ENCODE results near the gene INMT. TPM values are rescaled to one million over a fixed set of nuclear protein-coding genes. Genes with fewer than 3 reads are reported as not detected.
A peak's percentile ranks its signal among the peaks of the same experiment; 100 is the strongest.
"Not testable (repeated sequence)": the region's sequence is repeated elsewhere in the genome, so short reads cannot be mapped to it uniquely, and the experiment has no call there.

Gene INMT
- polyA plus RNA-seq, 2 of the 4 experiments (the other 2 are of a cell fraction), result not detected

DNA sequence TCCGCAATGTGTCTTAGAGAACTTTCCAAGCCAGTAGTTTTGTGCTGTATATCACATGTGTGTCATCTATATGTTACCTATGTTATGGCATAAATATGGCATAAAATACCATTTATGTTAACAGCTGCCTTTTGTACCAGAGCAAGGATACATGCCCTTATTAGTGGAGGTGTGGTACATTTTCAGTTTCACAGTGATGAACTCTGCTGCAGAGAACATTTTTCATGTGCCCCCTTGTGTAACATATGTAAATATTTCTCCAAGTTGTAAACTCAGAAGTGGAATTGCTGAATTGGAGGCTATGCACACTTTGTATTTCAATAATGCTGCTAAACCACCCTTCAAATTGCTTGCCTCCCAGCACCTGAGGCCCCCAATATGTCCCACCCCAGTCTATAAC, 37.8 kb upstream of the INMT start:
- no peak for ATAC-seq

DNA sequence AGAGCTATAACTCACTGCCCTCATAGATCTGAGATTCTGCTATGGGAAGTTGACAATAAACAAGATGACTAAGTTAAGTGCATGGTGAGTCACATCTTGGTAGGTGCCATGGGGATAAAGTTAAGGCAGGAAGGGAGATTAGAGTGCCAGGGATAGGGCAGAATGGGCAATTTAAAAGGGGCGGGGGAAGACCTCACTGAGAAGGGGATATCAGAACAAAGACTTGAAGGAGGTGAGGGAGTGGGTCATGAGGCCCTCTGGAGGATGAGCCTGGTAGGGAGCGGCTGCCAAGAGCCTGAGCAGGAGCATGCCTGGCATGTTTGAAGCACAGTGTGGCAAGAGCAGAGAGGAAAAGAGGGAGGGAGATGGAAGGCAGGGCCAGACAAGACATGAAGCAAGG, 34.8 kb upstream of the INMT start:
- CTCF ChIA-PET, result interaction anchor here (2.4 kb wide), 1 partner anchor 24 kb away, joined by 13 read pairs; no protein-coding TSS in a partner anchor
- no peak for FAIRE-seq

More for the DNA sequence above, 37.8 kb upstream of the INMT start:
- DNase-seq (ENCODE audit: low read depth in 1 of 2, low spot score in 1 of 2) (no peak), FAIRE-seq (no peak)
- Histone ChIP-seq H3K4me2 (no peak overlapping the region), H3K4me3 (no peak overlapping the region), H3K9me3 (peaks cover 25% of the 10 kb centered on the region), H3K4me1 (no peaks in the 10 kb centered on the region), H3K27ac (no peak overlapping the region)
- POLR2A ChIA-PET, result no interaction called here
- WGBS (ENCODE audit: missing lambda C conversion rate), result 76% methylated on average over 1 of the region's 1 CpG
- TF ChIP-seq ELK1 (IDR thresholded peaks at IDR 0.05; ENCODE audit: low read depth, low read length), result no peak
- TF ChIP-seq SREBF2 (IDR thresholded peaks at IDR 0.05), result no peak
- no peak for TF ChIP-seq CEBPB (IDR thresholded peaks at IDR 0.05)
- no peak for TF ChIP-seq ESRRA (IDR thresholded peaks at IDR 0.05; ENCODE audit: borderline replicate concordance, low read length)
- no peak for TF ChIP-seq HOXA7 (CRISPR knock-in tag; IDR thresholded peaks at IDR 0.05)
- TF ChIP-seq EP300 (IDR thresholded peaks at IDR 0.05), result no peak
- no peak for TF ChIP-seq MAFK (IDR thresholded peaks at IDR 0.05; ENCODE audit: partially characterized antibody)
- no peak for TF ChIP-seq CHD4 (IDR thresholded peaks at IDR 0.05; ENCODE audit: borderline replicate concordance)
- TF ChIP-seq, protein P1, sequence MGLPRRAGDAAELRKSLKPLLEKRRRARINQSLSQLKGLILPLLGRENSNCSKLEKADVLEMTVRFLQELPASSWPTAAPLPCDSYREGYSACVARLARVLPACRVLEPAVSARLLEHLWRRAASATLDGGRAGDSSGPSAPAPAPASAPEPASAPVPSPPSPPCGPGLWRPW (IDR thresholded peaks at IDR 0.05), result no peak
- no peak for TF ChIP-seq RARB (CRISPR knock-in tag; IDR thresholded peaks at IDR 0.05)
- TF ChIP-seq CBX2 (IDR thresholded peaks at IDR 0.05; ENCODE audit: borderline replicate concordance, low read depth), result no peak
- TF ChIP-seq JUN (IDR thresholded peaks at IDR 0.05), result no peak
- TF ChIP-seq CTCF (IDR thresholded peaks at IDR 0.05), result no peak
- CTCF ChIA-PET, result no interaction called here

DNA sequence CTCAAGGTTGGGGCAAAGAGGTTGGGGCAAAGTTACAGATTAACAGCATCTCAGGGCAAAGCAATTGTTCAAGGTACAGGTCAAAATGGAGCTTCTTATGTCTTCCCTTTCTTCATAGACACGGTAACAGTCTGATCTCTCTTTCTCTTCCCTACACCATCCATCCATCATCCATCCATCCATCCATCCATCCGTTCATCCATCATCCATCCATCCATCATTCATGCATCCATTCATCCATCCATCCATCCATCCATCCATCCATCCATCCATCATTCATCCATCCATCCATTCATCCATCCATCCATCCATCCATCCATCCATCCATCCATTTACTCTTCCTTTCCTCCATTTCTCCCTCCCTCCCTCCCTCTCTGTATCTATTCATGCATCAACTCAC, 32.5 kb upstream of the INMT start:
- CTCF ChIA-PET; DNase-seq (ENCODE audit: low read depth in 1 of 2, low spot score in 1 of 2); POLR2A ChIA-PET; H3K4me3 ChIP-seq; ATAC-seq; FAIRE-seq; H3K4me2 ChIP-seq; H3K27ac ChIP-seq; H3K4me1 ChIP-seq: not testable (repeated sequence)
- WGBS (ENCODE audit: missing lambda C conversion rate), result 2% methylated on average over 2 of the region's 2 CpGs
- H3K9me3 ChIP-seq, result peaks cover 45% of the 10 kb centered on the region

More for the DNA sequence above, 34.8 kb upstream of the INMT start:
- peaks cover 45% of the 10 kb centered on the region for H3K9me3 ChIP-seq
- no peak overlapping the region for H3K4me3 ChIP-seq
- DNase-seq (ENCODE audit: low read depth in 1 of 2, low spot score in 1 of 2) (peak in 1 of 2 experiments; percentile 27), ATAC-seq (peak in 1 of 2 experiments; percentile 52; a peak in 2 of 6 replicates)
- no peak for TF ChIP-seq FOSL2 (IDR thresholded peaks at IDR 0.05)
- TF ChIP-seq FOSL2 (CRISPR knock-in tag; IDR thresholded peaks at IDR 0.05), result peak; percentile 29; the same call in 1 of the 2 replicates
- no peak for TF ChIP-seq POLR2AphosphoS2 (conservative IDR thresholded peaks at IDR 0.05; ENCODE audit: low read length)
- H3K4me1 ChIP-seq, result no peaks in the 10 kb centered on the region
- 35% methylated on average over 2 of the region's 2 CpGs for WGBS (ENCODE audit: missing lambda C conversion rate)
- H3K4me2 ChIP-seq, result no peak overlapping the region
- H3K27ac ChIP-seq, result no peak overlapping the region
- POLR2A ChIA-PET, result no interaction called here

GRCh38 chr7:30721211-30721610, 30.7 kb upstream of the INMT start:
- no peak for DNase-seq (ENCODE audit: low read depth in 1 of 2, low spot score in 1 of 2)
- no peak overlapping the region for H3K4me3 ChIP-seq
- FAIRE-seq, result no peak
- H3K27ac ChIP-seq, result no peak overlapping the region
- no peaks in the 10 kb centered on the region for H3K4me1 ChIP-seq
- ATAC-seq, result no peak
- CTCF ChIA-PET, result interaction anchor here (1.3 kb wide), 1 partner anchor 18 kb away, joined by 3 read pairs; no protein-coding TSS in a partner anchor
- H3K9me3 ChIP-seq, result peaks cover 45% of the 10 kb centered on the region
- TF ChIP-seq KDM1A (IDR thresholded peaks at IDR 0.05; ENCODE audit: low read depth) (no peak), BHLHE40 (IDR thresholded peaks at IDR 0.05; ENCODE audit: low read depth, low read length) (no peak), ELK1 (IDR thresholded peaks at IDR 0.05; ENCODE audit: low read depth, low read length) (no peak), FOSB (CRISPR knock-in tag; IDR thresholded peaks at IDR 0.05) (no peak), POLR2A (IDR thresholded peaks at IDR 0.05; ENCODE audit: low read length) (no peak)
- 24% methylated on average over 1 of the region's 1 CpG for WGBS (ENCODE audit: missing lambda C conversion rate)
- H3K4me2 ChIP-seq, result no peak overlapping the region
- POLR2A ChIA-PET, result no interaction called here
